IPS DF 4.7 (cell line): ENCODE measurements around the gene MEF2C.
"Not testable (repeated sequence)": the region's sequence is repeated elsewhere in the genome, so short reads cannot be mapped to it uniquely, and the experiment has no call there.

Source experiments
- DNase-seq: peaks from one replicate; pipeline ENCODE4 v3.0.0-alpha.2; 2013; ENCODE audit warnings: low spot score; ENCODE audit errors: extremely low read depth

Gene MEF2C

DNA sequence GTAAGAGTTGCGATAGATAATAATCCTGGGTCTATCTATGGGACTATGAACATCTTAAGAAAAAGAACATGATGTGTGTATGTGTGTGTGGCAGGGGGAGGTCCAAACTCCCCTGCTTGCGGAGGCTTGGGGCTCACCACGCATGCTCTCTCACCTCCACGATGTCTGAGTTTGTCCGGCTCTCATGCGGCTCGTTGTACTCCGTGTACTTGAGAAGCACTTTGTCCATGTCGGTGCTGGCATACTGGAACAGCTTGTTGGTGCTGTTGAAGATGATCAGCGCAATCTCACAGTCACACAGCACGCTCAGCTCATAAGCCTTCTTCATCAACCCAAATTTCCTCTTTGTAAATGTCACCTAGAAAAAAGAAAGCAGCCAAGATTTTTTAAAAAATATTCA, 78.5 kb downstream of the MEF2C start:
- no peak for DNase-seq

DNA sequence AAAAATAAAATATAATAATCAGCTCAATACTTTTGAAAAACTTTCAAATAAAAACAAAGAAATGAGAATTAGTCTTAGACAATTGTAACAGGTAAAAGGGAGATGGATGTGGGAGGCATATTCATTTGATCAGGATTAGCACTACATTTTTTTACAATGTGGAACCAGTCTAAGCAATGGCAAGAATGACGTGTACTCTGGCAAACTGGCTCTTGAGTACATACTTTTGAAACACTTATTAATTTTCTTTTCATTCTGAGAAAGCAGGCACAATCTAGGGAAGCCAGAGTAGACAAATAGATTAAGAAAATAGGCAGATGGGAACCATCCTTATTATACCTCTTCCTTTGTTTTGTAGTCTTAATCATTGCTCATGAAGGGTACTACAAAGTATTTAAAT, 79.7 kb downstream of the MEF2C start:
- no peak for DNase-seq

DNA sequence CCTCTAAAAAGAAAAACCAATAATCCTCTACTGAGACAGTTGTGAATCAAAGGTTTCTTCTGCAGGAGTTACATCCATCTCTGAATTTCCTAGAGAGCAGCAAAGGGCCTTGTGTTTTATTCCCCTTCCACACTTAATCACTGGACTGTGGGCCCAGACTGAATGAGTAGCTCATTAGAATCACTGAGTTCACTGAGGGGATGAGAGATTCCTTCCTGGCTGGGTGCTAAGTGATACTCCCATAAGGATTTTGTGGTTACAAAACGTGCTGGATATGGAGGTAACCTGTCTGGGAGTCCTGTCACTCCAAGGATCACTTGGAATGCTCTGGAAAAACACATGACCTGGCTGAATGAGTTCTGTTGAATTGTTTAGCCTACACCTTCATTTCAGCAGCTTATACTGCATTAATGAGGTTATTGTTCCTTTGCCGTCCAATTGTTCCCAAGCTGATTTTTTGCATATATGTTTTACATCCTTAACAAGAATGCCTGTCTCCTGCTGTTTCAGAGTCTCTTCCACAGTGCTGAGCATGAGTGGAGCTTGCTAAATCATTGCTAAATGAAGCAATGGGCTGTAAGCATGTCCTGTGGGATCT, 82.9 kb downstream of the MEF2C start:
- DNase-seq = no peak

DNA sequence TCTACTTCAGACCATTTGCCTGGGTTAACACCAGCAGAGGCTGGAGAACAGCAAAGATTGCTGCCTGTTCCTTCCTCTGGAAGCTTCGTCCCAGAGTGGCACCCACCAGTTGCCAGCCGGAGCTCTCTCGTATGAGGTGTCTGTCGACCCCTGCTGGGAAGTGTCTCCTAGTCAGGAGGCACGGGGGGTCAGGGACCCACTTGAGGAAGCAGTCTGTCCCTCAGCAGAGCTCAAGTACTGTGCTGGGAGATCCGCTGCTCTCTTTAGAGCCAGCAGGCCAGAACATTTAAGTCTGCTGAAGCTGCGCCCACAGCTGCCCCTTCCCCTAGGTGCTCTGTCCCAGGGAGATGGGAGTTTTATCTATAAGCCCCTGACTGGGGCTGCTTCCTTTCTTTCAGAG, 84.1 kb downstream of the MEF2C start:
- DNase-seq = not testable (repeated sequence)

- DNase-seq = not testable (repeated sequence)
Measured at GRCh38 chr5:88793797-88794196, 89.2 kb downstream of the MEF2C start.

GRCh38 chr5:88792144-88792840, 90.7 kb downstream of the MEF2C start:
- DNase-seq = no peak

- DNase-seq = no peak
Measured at GRCh38 chr5:88787856-88788255, 95.1 kb downstream of the MEF2C start.

DNA sequence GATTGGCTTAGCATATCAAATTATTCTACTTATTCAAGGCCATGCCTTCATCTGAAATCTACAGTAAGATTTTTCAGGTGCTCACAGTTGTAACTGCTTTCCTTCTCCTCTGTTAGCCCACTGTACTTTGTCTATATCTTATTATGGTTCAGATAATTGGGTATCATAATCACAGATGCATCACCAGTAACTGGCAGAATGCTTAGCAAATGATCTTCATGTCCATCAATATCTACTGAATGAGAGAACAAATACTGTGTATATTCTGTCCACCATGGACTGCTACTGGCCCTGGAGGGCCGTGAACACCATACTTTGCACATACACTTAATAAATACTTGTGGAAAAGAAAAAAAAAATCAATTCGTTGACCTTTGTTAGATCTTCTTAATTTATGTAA, 96.2 kb downstream of the MEF2C start:
- DNase-seq = no peak

GRCh38 chr5:88785746-88786565, 97.0 kb downstream of the MEF2C start:
- DNase-seq = no peak

GRCh38 chr5:88782571-88782970, 100.4 kb downstream of the MEF2C start:
- no peak for DNase-seq

DNA sequence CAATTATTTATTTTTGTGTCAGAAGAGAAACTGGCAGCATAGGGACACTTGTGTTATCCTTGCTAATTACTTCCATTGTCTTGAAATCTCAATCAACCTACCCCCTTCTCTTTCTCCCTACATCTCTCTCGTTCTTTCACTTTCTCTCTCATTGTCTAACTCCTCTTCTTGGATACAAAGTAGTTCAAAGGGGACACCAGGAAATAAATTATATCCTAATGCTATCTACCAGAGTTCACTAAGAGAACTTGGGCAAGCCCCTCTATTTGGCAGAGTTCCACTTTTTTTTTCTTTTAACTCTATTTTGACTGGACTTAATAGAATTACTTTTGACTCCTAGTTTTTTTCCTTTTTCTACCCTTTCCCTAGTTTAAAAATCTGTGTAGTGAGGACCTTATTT, 102.2 kb downstream of the MEF2C start:
- no peak for DNase-seq

- no peak for DNase-seq
Measured at GRCh38 chr5:88778736-88779135, 104.2 kb downstream of the MEF2C start.

- DNase-seq = no peak
Measured at GRCh38 chr5:88776692-88777091, 106.3 kb downstream of the MEF2C start.

DNA sequence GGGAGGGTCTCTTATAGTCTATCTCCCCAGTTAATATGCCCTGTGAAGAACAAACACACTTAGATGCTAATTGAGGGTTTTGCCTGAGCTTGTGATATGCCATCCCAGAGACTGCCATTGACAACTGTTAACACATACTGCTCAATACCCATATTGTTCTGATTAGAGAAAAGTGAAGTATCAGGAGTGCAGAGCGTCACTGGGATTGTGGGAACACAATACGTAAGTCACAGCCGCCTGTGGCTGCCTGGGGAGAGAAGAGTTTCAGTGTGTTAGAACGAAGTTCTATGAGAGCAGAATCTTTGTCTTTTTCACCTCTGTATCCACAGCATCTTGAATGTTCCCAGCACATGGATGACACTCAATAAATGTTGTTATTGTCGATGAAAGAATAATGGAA, 110.2 kb downstream of the MEF2C start:
- no peak for DNase-seq

GRCh38 chr5:88772047-88772446, 110.9 kb downstream of the MEF2C start:
- no peak for DNase-seq

GRCh38 chr5:88770276-88771257, 112.4 kb downstream of the MEF2C start:
- no peak for DNase-seq

GRCh38 chr5:88769165-88769564, 113.8 kb downstream of the MEF2C start:
- DNase-seq = no peak

DNA sequence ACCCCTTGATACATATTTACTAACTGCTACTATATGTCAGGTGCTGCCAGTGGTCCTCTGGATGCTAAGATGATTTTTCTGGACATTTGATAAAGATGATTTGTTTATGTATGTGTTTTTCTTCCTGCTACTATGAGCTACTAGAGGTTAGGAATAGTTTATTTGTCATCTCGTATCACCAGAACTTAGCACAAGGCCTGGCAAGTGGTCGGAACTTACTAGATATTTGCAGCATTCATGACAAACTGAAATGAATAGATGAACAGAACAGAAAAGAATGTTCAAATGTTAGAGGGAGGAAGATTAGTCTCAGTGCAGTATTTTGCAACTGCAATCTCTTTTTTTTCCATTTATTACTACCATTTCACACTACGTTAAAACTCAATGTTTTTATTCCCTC, 114.6 kb downstream of the MEF2C start:
- DNase-seq = no peak

DNA sequence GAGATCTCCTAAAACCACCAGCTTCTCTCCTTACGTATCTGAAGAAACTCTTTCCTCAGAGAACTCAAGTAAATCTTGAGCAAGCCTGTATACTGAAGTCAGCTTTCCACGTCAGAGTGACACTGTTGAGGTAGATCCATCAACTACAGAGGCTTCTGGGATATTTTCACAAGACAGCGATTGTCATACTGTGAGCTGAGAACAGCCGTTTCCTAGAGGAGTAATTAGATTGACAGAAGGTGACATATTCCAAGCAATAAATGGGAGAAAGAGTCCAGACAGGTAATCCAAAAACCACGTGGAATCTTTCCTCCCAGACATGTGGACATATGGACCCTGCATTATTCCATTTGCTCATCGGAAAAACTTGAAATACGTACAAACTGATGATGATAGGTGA, 117.2 kb downstream of the MEF2C start:
- no peak for DNase-seq

GRCh38 chr5:88765171-88765570, 117.8 kb downstream of the MEF2C start:
- no peak for DNase-seq

GRCh38 chr5:88761939-88762338, 121.0 kb downstream of the MEF2C start:
- DNase-seq = no peak
